OCI-LY7 (cell line): Measurements from ENCODE around the gene AP3S2. TPM values are rescaled to one million over a fixed set of nuclear protein-coding genes. Genes with fewer than 3 reads are reported as not detected.

Experiments
- BruUV-seq: library from RNA; stranded (reverse); fragments of 400-500 nt; replicated peaks from 2 replicates; lab custom pipeline; 2021; lab: Mats Ljungman, UMichigan
- CTCF ChIA-PET: fragments of 300-600 bp; sonication (Branson Sonifier 250); formaldehyde crosslinking; loops from one replicate; lab custom pipeline; 2022; ENCODE audit warnings: antibody characterized with exemption; ENCODE audit not compliant: unreplicated experiment; lab: Charles Lee
- POLR2A ChIA-PET: fragments of 300-600 bp; sonication (Branson Sonifier 250); formaldehyde crosslinking; loops from one replicate; lab custom pipeline; 2022; ENCODE audit warnings: antibody characterized with exemption; lab: Charles Lee
- DNase-seq: peaks from one replicate; pipeline ENCODE4 v3.0.0-alpha.2; 2015; ENCODE audit warnings: low spot score
- H2AFZ ChIP-seq: fragments of 200-600 bp; sonication (generic), shearing (Covaris generic); 2 replicates; pipeline ENCODE4 v1.6.1; 2014; ENCODE audit warnings: mild to moderate bottlenecking, antibody characterized with exemption, low read length, moderate library complexity
- H3K27ac ChIP-seq: fragments of 200-600 bp; sonication (generic); 2 replicates; pipeline ENCODE4 v1.5.1; 2014; ENCODE audit warnings: mixed run types, low read depth, mild to moderate bottlenecking, moderate library complexity, low read length, inconsistent platforms; ENCODE audit not compliant: poor library complexity, severe bottlenecking
- H3K36me3 ChIP-seq: fragments of 200-600 bp; sonication (generic); 2 replicates; pipeline ENCODE4 v1.6.1; 2014; ENCODE audit warnings: mild to moderate bottlenecking, antibody characterized with exemption, low read length, moderate library complexity, mixed read lengths; ENCODE audit not compliant: insufficient read depth
- H3K4me1 ChIP-seq: fragments of 200-600 bp; sonication (generic); 2 replicates; pipeline ENCODE4 v1.5.1; 2014; ENCODE audit warnings: mild to moderate bottlenecking, low read length; ENCODE audit not compliant: insufficient read depth, poor library complexity, severe bottlenecking
- H3K4me2 ChIP-seq: fragments of 200-600 bp; sonication (generic); 2 replicates; pipeline ENCODE4 v1.6.1; 2014; ENCODE audit warnings: mild to moderate bottlenecking, low read length
- H3K4me3 ChIP-seq: fragments of 200-600 bp; sonication (generic); 2 replicates; pipeline ENCODE4 v1.5.1; 2014; ENCODE audit warnings: mild to moderate bottlenecking, low read depth, low read length; ENCODE audit not compliant: poor library complexity, severe bottlenecking
- H3K79me2 ChIP-seq: fragments of 200-600 bp; sonication (generic); 2 replicates; pipeline ENCODE4 v1.6.1; 2016; ENCODE audit warnings: low read depth, mild to moderate bottlenecking, low read length, moderate library complexity, mixed read lengths; ENCODE audit not compliant: insufficient read depth
- H3K9me2 ChIP-seq: fragments of 200-600 bp; sonication (generic); 2 replicates; pipeline ENCODE4 v1.6.1; 2016; ENCODE audit warnings: mild to moderate bottlenecking, low read length, mixed read lengths; ENCODE audit not compliant: insufficient read depth
- H3K9me3 ChIP-seq: fragments of 200-600 bp; sonication (generic); 2 replicates; pipeline ENCODE4 v1.6.1; 2014; ENCODE audit warnings: mild to moderate bottlenecking, mixed run types, low read length, mixed read lengths
- H4K20me1 ChIP-seq: fragments of 200-600 bp; sonication (generic); 2 replicates; pipeline ENCODE4 v1.6.1; 2014; ENCODE audit warnings: mild to moderate bottlenecking, antibody characterized with exemption, low read length, moderate library complexity, mixed read lengths; ENCODE audit not compliant: insufficient read depth
- CTCF ChIP-seq: fragments of 200-600 bp; sonication (generic); conservative IDR thresholded peaks from 2 replicates; pipeline ENCODE4 v1.5.1; 2014; ENCODE audit warnings: mild to moderate bottlenecking, antibody characterized with exemption, low read length, moderate library complexity, mixed read lengths
- EZH2phosphoT487 ChIP-seq: fragments of 200-600 bp; sonication (generic); IDR thresholded peaks from 2 replicates; pipeline ENCODE4 v1.6.1; 2018; ENCODE audit warnings: low read depth, borderline replicate concordance, mild to moderate bottlenecking, mixed run types, antibody characterized with exemption, low read length, moderate library complexity, mixed read lengths
- intact Hi-C: fragments of 100-400 bp; cut with micrococcal nuclease; formaldehyde crosslinking; loops from one replicate; pipeline ENCODE4 v1.10.0; 2022; ENCODE audit not compliant: unreplicated experiment
- total RNA-seq, 2 experiments: library from RNA; depleted of rRNA in 1 of 2; stranded (reverse); fragments of >200 nt in 1 of 2; shearing (Covaris generic) in 1 of 2; gene quantifications; 2 replicates each; pipeline ENCODE4 v1.2.3, GENCODE V29; 2014 to 2022

The AP3S2 gene
- total RNA-seq, 2 experiments from 2014 or later: 20.8 to 30.4 TPM

GRCh38 chr15:89926158-89926557, 32.4 kb upstream of the AP3S2 start:
- DNase-seq: no peak
- no peaks in the 10 kb centered on the region for H3K4me1 ChIP-seq
- H3K36me3 ChIP-seq: no peaks in the 10 kb centered on the region
- H4K20me1 ChIP-seq: no peaks in the 10 kb centered on the region
- no peak overlapping the region for H3K27ac ChIP-seq
- intact Hi-C loops: no loop called here
- BruUV-seq: no TSS peak
- H3K9me2 ChIP-seq: no peaks in the 10 kb centered on the region
- H3K4me2 ChIP-seq: no peak overlapping the region
- no peaks in the 10 kb centered on the region for H3K9me3 ChIP-seq
- ChIA-PET POLR2A (interaction anchor here (0.7 kb wide), 2 partner anchors 91 to 96 kb away, joined by 3 to 4 read pairs; no protein-coding TSS in a partner anchor), CTCF (interaction anchor here (0.7 kb wide), 1 partner anchor 22 kb away, joined by 4 read pairs; no protein-coding TSS in a partner anchor)
- TF ChIP-seq EZH2phosphoT487 (no peak), CTCF (no peak)
- no peak overlapping the region for H3K4me3 ChIP-seq
- no peak overlapping the region for H2AFZ ChIP-seq
- H3K79me2 ChIP-seq: no peaks in the 10 kb centered on the region

GRCh38 chr15:89917442-89918101, 23.8 kb upstream of the AP3S2 start:
- no peaks in the 10 kb centered on the region for H3K9me2 ChIP-seq
- no peaks in the 10 kb centered on the region for H3K9me3 ChIP-seq
- H3K4me3 ChIP-seq: no peak overlapping the region
- intact Hi-C loops: no loop called here
- CTCF ChIA-PET: interaction anchor here (0.5 kb wide), 1 partner anchor 181 kb away, joined by 3 read pairs; no protein-coding TSS in a partner anchor
- H3K36me3 ChIP-seq: no peaks in the 10 kb centered on the region
- H3K79me2 ChIP-seq: no peaks in the 10 kb centered on the region
- no peaks in the 10 kb centered on the region for H4K20me1 ChIP-seq
- no peaks in the 10 kb centered on the region for H3K4me1 ChIP-seq
- DNase-seq: no peak
- H3K4me2 ChIP-seq: no peak overlapping the region
- no TSS peak for BruUV-seq
- H3K27ac ChIP-seq: no peak overlapping the region
- H2AFZ ChIP-seq: no peak overlapping the region
- POLR2A ChIA-PET: interaction anchor here (0.6 to 0.7 kb wide), 2 partner anchors 141 to 297 kb away, joined by 3 to 4 read pairs; no protein-coding TSS in a partner anchor
- TF ChIP-seq EZH2phosphoT487 (no peak), CTCF (no peak)

- Histone ChIP-seq H3K36me3 (no peaks in the 10 kb centered on the region), H3K79me2 (no peaks in the 10 kb centered on the region), H4K20me1 (no peaks in the 10 kb centered on the region), H3K27ac (no peak overlapping the region), H3K4me1 (no peaks in the 10 kb centered on the region), H2AFZ (no peak overlapping the region), H3K9me3 (no peaks in the 10 kb centered on the region), H3K4me3 (no peak overlapping the region), H3K9me2 (no peaks in the 10 kb centered on the region), H3K4me2 (no peak overlapping the region)
- TF ChIP-seq CTCF: no peak
- TF ChIP-seq EZH2phosphoT487: no peak
- DNase-seq: no peak
- no TSS peak for BruUV-seq
- ChIA-PET POLR2A (interaction anchor here (0.6 kb wide), 1 partner anchor 248 kb away, joined by 3 read pairs; no protein-coding TSS in a partner anchor), CTCF (no interaction called here)
- intact Hi-C loops: no loop called here
Measured at GRCh38 chr15:89916660-89917059, 22.9 kb upstream of the AP3S2 start.
